NCI-H226 (cell line): ENCODE results near the gene KRT84.
A peak's percentile ranks its signal among the peaks of the same experiment; 100 is the strongest.

Source experiments
- DNase-seq: peaks from one replicate; pipeline ENCODE4 v3.0.0-alpha.2; 2015

KRT84 gene

DNA sequence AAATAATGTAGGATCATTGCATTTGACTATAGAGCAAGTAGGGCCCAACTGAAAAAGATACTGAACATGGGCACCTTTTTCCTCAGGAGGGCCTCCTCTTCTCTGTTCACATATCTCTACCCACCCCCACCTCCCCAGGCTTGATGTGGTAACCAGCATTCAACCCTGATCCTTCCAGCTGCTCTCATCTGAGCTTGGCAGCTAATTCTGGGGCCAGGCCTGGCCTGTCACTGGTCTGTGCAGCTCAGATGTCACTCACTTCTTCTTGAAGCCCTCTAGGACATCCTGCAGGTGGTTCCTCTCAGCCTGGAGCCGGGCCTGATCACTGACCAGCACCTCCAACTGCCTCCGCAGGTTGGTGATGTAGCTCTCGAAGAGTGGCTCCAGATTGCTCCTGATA, 2.1 kb downstream of the KRT84 start:
- DNase-seq: no peak

DNA sequence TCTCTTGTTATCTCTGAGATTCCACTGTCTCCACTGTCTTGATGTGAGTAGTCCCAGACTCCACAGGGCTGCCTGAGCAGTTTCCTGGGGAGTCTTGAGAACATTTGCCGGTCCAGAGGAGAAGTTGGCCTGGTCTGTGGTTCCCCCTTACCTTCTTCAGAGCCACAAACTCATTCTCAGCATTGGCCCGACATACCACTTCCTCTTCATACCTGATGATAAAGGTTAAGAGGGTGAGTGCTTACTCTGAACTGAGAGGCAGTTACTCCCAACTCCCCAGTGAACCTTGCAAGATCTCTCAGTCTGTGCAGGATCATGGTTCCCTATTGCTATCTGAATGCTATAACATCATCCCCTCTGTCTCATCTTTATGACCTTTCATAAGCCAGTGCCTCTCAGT, 2.6 kb downstream of the KRT84 start:
- DNase-seq: no peak

DNA sequence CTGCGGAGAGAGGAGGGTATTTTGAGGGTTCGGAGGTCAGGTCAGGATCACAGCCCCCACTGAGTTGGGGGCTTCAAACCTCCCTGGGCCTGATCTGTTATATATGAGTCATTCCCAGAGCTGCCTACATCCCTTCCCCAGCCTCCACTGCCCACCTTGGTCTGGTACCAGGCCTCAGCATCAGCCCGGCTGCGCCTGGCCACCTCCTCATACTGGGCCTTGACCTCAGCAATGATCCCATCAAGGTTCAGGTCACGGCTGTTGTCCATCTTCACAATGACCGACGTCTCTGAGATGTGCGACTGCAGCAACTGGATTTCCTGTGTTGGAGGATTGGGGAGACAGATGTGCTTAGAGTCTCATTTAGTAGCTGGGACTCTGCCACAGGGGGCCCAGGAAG, 4.2 kb downstream of the KRT84 start:
- no peak for DNase-seq

- peak; percentile 41 for DNase-seq
These were observed 5.2 kb downstream of the KRT84 start for GRCh38 chr12:52380271-52380694.

DNA sequence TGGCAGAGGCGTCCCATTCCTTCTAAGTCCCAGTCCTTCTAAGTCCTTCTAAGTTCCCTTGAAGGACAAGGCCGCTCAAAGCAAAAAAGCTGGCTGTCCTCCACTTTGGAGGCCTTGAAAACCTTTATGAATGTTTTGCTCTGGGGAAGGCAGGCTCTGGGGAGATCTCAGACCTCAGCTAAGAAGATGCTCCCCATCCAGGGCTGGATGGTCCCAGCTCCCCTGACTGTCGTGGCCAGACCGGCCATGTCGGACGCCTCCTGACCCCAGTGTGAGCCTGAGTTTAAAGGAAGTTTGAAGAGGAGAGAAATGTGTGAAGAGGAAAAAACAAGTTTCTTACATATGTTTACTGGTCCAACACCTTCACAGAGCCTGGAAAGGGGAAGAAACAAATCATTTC, 5.9 kb downstream of the KRT84 start:
- no peak for DNase-seq

- no peak for DNase-seq
These were observed 7.4 kb downstream of the KRT84 start for GRCh38 chr12:52378091-52378490.

DNA sequence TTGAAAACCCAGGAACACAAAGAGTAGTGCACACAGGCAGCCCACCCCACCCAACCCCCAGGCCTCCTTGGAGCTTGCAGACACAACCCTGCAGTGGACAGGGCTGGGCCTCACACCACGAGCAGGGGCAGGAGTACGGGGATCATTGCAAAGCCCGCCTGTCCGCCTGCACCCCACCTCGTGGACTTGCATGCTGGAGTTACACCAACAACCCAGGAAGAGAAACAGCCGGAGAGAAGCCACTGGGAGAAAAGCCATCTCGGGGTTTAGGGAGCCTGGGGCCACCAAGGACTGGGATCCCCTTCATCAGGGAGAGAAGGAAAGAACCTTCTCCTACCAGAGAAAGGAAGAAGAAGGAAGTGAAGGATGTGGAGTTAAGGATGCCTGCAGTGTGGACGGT, 8.2 kb downstream of the KRT84 start:
- no peak for DNase-seq

DNA sequence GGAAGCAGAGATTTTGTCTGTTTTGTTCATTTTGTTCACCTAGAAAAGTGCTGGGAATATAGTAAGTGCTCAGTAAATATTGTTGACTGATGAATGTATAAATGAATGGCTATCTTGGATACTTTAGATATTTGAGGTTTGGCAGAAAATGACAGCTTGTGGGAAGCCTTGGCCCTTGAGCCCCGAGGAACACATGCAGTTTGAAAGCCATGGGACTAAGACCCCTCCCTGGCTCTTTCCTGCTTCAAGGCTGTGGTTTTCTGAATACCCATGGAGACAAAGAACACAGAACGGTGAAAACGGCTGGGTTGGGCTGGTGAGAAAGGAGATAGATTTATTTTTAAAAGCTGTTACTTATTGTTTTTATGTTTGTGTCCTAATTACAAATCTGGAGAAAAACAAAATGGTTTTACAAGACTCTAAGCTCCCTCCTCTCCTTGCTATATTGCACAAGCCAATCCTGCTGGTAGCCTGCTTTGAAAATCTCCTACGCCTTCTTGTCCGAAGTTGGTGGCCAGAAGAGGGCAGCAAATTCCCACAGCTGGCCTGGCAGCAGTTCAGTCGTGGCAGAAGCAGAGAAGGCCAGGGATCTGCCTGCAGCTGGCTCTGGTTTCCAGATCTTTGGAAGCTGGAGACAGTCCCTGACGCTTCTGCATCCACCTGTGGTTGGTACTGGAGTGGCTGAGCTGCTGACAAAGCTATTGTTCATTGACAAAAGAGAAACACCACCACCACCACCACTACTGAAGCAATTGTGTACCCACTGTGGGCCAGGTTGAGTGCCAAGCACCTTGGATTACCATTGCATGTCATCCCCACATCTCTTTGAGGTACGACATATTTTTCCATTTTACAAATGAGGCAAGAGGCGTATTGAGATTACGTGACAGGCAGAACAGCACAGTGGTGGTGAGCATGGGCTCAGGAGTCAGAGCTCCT, 13.0 kb downstream of the KRT84 start:
- peak; percentile 82 for DNase-seq

GRCh38 chr12:52371716-52372115, 13.7 kb downstream of the KRT84 start:
- DNase-seq: no peak

DNA sequence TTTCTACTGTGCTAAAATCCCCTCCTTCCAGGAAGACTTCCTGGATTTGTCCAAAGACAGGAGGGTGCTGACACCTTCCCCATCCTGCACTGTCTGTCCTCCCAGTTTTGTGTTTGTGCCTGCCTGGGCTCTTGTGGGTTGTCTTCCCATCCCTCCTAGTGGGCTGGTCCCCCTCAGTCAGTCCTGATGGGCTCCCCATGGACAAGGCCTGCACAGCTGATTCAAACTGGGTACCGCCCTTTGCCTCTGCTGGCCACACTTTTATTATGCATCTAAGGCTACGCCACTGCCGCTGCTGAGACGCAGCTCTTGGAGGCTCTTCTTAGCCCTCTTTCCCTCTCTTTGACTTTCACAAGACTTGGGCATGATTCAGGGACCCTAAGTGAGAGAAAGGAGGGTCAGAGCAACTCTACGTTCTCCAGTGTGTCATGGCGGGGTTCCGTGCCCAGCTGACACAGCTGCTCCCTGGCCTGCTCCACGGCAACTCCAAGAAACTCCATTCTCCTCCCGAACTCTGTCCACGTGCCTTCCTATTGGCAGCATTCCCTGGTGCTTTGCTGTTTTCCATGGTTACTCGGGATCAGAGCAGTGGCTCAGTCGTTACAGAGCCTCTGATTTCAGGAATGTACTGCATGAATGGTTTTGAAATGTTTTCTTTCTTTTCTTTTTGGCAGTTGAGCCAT, 14.4 kb downstream of the KRT84 start:
- no peak for DNase-seq

- no peak for DNase-seq
These were observed 15.6 kb downstream of the KRT84 start for GRCh38 chr12:52369809-52370208.

GRCh38 chr12:52369211-52369610, 16.2 kb downstream of the KRT84 start:
- no peak for DNase-seq

- DNase-seq: no peak
These were observed 16.9 kb downstream of the KRT84 start for GRCh38 chr12:52368508-52368907.

- DNase-seq: no peak
These were observed 17.6 kb downstream of the KRT84 start for GRCh38 chr12:52367876-52368275.

GRCh38 chr12:52366738-52367485, 18.5 kb downstream of the KRT84 start, which contains the start of gene KRT85:
Gene KRT85, minus strand, starts transcription at chr12:52367481. Its CDS starts 76 bp downstream, at chr12:52367405.
- no peak for DNase-seq

GRCh38 chr12:52364901-52365489, 20.5 kb downstream of the KRT84 start:
- DNase-seq: no peak

DNA sequence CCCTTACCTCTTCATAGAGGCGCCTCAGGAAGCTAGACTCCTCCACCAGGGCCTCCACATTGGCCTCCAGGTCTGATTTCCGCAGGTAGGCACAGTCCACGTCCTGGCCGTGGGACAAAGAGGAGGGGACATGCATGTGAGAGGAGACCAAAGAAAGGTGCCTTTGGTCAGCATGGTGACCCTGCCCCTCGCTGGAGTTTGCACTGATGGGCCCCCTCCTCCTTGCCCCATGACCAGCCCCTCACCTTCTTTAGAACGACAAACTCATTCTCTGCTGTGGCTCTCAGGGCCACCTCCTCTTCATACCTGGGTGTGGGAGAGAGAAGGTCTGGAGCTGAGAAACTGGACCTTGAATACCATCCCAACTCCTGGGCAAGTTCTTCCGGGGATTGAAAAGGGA, 21.4 kb downstream of the KRT84 start:
- no peak for DNase-seq

DNA sequence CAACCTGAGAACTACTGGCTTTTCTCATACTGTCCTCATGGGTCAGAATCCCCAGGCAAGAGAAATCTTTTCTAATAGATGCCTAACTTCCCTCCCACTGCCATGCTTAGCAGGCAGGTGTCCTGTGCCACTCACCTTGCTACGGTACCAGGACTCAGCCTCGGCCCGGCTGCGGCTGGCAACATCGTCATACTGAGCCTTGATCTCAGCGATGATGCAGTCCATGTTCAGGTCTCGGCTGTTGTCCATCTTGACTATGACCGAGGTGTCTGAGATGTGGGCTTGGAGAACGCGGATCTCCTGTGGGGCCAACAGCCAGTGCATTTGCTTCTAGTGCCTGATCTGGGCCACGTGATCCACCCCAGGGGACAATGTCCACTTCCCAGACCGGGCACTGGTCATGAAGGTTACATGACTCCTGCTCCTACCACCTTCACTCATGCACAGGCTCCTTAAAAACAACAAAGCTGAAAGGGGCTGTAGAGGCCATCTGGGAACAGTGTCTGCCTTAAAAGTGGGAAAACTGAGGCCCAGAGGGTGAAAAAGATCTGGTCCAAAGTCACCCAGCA, 22.3 kb downstream of the KRT84 start:
- DNase-seq: no peak

GRCh38 chr12:52362118-52362726, 23.2 kb downstream of the KRT84 start:
- DNase-seq: no peak

DNA sequence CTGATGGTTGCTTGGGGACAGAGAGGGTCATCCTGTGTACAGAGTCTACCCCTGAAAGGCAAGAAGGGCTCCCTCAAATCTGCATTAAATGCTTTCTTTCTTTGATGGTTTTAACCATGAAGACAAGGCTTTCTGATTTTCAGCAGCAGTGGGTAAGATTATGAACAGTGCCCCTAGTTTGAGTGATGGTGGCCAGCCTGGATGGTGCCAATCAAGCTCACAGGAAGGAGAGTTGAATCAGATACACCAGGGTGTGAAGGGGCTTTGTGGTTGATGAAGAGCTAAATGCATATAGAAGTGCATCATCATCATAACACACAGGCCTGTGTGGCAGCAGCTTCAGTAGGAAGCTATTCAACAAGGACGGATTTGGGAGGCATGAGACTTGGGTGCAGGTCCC, 23.9 kb downstream of the KRT84 start:
- no peak for DNase-seq

DNA sequence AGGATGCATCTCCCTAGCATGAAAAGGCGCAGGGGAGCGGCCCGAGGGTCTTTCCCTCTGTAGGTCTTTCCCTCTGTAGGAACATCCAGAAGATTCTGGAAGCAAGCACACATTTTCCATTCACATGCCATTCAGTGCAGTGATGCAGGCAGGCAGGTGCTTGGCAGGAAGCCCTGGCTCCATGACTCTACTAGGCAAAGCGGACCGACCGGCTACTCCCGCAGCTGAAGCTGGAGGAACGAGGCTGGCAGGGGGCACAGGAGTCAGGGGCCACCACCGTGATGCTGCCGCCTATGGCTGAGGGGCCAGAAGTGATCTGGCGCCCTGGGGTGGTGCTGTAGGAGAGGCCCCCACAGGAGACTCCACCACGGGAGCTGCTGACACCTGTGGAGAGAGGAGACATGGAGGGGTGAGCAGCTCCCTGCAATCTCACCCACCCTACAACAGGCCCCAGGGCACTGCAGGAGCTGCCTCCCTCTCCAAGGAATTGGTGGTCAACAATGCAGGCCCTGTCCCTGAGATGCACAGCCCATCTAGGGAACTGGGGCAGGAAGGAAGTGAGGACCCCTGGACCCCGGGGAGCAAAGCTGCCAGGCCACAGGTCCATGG, 24.7 kb downstream of the KRT84 start:
- DNase-seq: no peak
